GM23248 (cell line): ENCODE measurements around the gene KDM1B. TPM values are rescaled to one million over a fixed set of nuclear protein-coding genes. Genes with fewer than 3 reads are reported as not detected.
"Not testable (repeated sequence)": the region's sequence is repeated elsewhere in the genome, so short reads cannot be mapped to it uniquely, and the experiment has no call there.

Experiments
- DNase-seq: peaks from one replicate; pipeline ENCODE4 v3.0.0-alpha.2; 2015
- H2AFZ ChIP-seq: fragments of 200-600 bp; sonication (generic); 2 replicates; pipeline ENCODE4 v1.6.1; 2016; ENCODE audit warnings: antibody characterized with exemption
- H3F3A ChIP-seq: fragments of 200-600 bp; sonication (generic); 2 replicates; pipeline ENCODE4 v1.6.1; 2016; ENCODE audit warnings: mild to moderate bottlenecking, antibody characterized with exemption, mixed run types; ENCODE audit not compliant: insufficient read depth
- H3K27ac ChIP-seq: fragments of 200-600 bp; sonication (generic); 2 replicates; pipeline ENCODE4 v1.5.1; 2016; ENCODE audit warnings: mild to moderate bottlenecking
- H3K27me3 ChIP-seq: fragments of 200-600 bp; sonication (generic); replicated peaks from 2 replicates; pipeline ENCODE4 v1.6.1; 2016; ENCODE audit warnings: mild to moderate bottlenecking; ENCODE audit not compliant: insufficient read depth
- H3K36me3 ChIP-seq: fragments of 200-600 bp; sonication (generic); 2 replicates; pipeline ENCODE4 v1.6.1; 2016; ENCODE audit warnings: low read depth, mild to moderate bottlenecking
- H3K4me1 ChIP-seq: fragments of 200-600 bp; sonication (generic); 2 replicates; pipeline ENCODE4 v1.6.1; 2016; ENCODE audit warnings: mild to moderate bottlenecking; ENCODE audit not compliant: insufficient read depth
- H3K4me2 ChIP-seq: fragments of 200-600 bp; sonication (generic); one replicate; pipeline ENCODE4 v1.6.1; 2016; ENCODE audit warnings: mild to moderate bottlenecking; ENCODE audit not compliant: unreplicated experiment
- H3K4me3 ChIP-seq: fragments of 200-600 bp; sonication (generic); 2 replicates; pipeline ENCODE4 v1.5.1; 2016; ENCODE audit warnings: mild to moderate bottlenecking
- H3K79me2 ChIP-seq: fragments of 200-600 bp; sonication (generic); 2 replicates; pipeline ENCODE4 v1.6.1; 2016; ENCODE audit warnings: mild to moderate bottlenecking; ENCODE audit not compliant: insufficient read depth
- H3K9ac ChIP-seq: fragments of 200-600 bp; sonication (generic); 2 replicates; pipeline ENCODE4 v1.6.1; 2016; ENCODE audit warnings: mild to moderate bottlenecking
- H3K9me2 ChIP-seq: fragments of 200-600 bp; sonication (generic); 2 replicates; pipeline ENCODE4 v1.6.1; 2016; ENCODE audit warnings: mixed run types, mild to moderate bottlenecking, moderate library complexity; ENCODE audit not compliant: insufficient read depth
- H3K9me3 ChIP-seq: fragments of 200-600 bp; sonication (generic); one replicate; pipeline ENCODE4 v1.6.1; 2017; ENCODE audit warnings: low read depth
- H4K20me1 ChIP-seq: fragments of 200-600 bp; sonication (generic); 2 replicates; pipeline ENCODE4 v1.6.0; 2016; ENCODE audit not compliant: insufficient read depth
- EZH2 ChIP-seq: fragments of 200-600 bp; sonication (generic); IDR thresholded peaks from 2 replicates; pipeline ENCODE4 v1.6.1; 2018; ENCODE audit warnings: antibody characterized with exemption, mild to moderate bottlenecking; ENCODE audit not compliant: insufficient read depth, poor library complexity, severe bottlenecking
- EZH2phosphoT487 ChIP-seq: fragments of 200-600 bp; sonication (generic); IDR thresholded peaks from 2 replicates; pipeline ENCODE4 v1.6.1; 2018; ENCODE audit warnings: antibody characterized with exemption, moderate library complexity, mild to moderate bottlenecking, low read depth; ENCODE audit not compliant: insufficient read depth
- WGBS, 2 experiments: methylation state at CpG; one replicate each; pipeline ENCODE4 v1.1.6; 2015 to 2017; ENCODE audit warnings: low lambda C conversion rate in 2 of 2, low coverage in 1 of 2; ENCODE audit errors: missing lambda C conversion rate in 2 of 2; 5-methylcytosine and 5-hydroxymethylcytosine counted together
- in situ Hi-C: fragments of 300-500 bp; cut with MboI; formaldehyde crosslinking; loops from 2 replicates; pipeline ENCODE4 v1.15.0; 2020
- polyA plus RNA-seq: library from polyadenylated mRNA; unstranded; fragments of >200 nt; fragmentation: Nextera tagmentation; extraction: Ambion mirVana; gene quantifications from 2 replicates; pipeline ENCODE4 v1.2.1, GENCODE V29; 2016
- total RNA-seq: library from RNA; depleted of rRNA; stranded (reverse); fragments of >200 nt; shearing (Covaris generic); gene quantifications from 2 replicates; pipeline ENCODE4 v1.2.3, GENCODE V29; 2014

KDM1B gene
- total and polyA plus RNA-seq, 2 experiments from 2014 or later = 10.2 to 16.0 TPM

DNA sequence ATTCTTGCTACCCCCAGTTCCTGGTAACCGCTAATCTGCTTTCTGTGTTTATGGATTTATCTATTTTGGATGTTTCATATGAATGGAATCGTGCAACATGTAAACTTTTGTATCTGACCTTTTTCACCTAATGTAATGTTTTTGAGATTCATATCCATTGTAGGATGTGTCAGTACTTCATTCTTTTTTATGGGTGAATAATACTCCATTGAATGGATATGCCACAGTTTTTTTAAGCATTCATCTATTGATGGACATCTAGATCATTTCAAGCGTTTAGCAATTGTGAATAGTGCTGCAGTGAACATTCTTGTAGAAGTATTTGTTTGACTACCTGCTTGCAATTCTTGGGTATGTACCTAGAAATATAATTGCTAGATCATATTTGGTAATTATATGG, 13.0 kb downstream of the KDM1B start:
- Histone ChIP-seq H3K27me3 (no peaks in the 10 kb centered on the region), H3F3A (no peaks in the 10 kb centered on the region), H3K9me3 (no peaks in the 10 kb centered on the region), H3K79me2 (no peaks in the 10 kb centered on the region), H3K4me3 (no peak overlapping the region), H3K9me2 (no peaks in the 10 kb centered on the region), H3K4me2 (no peak overlapping the region), H4K20me1 (no peaks in the 10 kb centered on the region), H3K4me1 (peaks cover 12% of the 10 kb centered on the region; the same call in 1 of the 2 replicates), H3K9ac (no peak overlapping the region), H3K27ac (no peak overlapping the region), H3K36me3 (peaks cover 16% of the 10 kb centered on the region), H2AFZ (no peak overlapping the region)
- WGBS, 2 experiments = 97 to 99% methylated on average over 3 of the region's 3 CpGs
- in situ Hi-C loops = no loop called here
- TF ChIP-seq EZH2 (no peak), EZH2phosphoT487 (no peak)
- no peak for DNase-seq

DNA sequence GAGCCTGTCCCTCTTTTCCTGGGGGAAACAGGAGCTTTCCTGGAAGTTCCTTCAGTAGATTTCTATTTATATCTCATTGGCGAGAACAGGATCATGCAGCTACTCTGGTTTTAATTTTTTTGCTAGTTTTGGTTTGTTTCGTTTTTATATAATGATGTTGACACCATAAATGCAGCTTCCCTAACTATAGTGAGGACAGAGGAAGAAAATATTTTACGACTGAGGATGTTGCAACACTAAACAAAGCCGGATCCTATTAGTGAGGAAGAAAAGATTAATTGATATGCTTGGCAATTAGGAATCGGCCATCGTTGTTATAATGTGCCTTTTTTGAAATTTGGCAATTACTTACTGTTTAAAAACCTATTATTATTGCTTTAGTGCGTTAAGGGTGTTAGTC, 16.6 kb downstream of the KDM1B start:
- Histone ChIP-seq H4K20me1 (no peaks in the 10 kb centered on the region), H3K4me1 (peaks cover 2% of the 10 kb centered on the region; the same call in 1 of the 2 replicates), H2AFZ (no peak overlapping the region; the same call in 1 of the 2 replicates), H3K9me2 (no peaks in the 10 kb centered on the region), H3K79me2 (no peaks in the 10 kb centered on the region), H3F3A (no peaks in the 10 kb centered on the region), H3K27ac (no peak overlapping the region), H3K4me2 (no peak overlapping the region), H3K4me3 (no peak overlapping the region), H3K36me3 (peaks cover 21% of the 10 kb centered on the region), H3K9me3 (no peaks in the 10 kb centered on the region), H3K27me3 (no peaks in the 10 kb centered on the region), H3K9ac (no peak overlapping the region)
- no peak for DNase-seq
- TF ChIP-seq EZH2 = no peak
- TF ChIP-seq EZH2phosphoT487 = no peak
- 55 to 57% methylated on average over 7 of the region's 7 CpGs for WGBS, 2 experiments
- in situ Hi-C loops = no loop called here

DNA sequence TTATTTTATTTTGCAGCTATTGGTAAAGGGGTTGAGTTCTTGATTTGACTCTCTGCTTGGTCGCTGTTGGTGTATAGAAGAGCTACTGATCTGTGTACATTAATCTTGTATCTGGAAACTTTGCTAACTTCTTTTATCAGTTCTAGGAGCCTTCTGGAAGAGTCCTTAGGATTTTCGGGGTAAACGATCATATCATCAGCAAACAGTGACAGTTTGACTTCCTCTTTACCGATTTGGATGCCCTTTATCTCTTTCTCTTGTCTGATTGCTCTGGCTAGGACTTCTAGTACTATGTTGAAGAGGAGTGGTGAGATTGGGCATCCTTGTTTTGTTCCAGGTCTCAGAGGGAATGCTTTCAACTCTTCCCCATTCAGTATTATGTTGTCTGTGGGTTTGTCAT, 21.0 kb downstream of the KDM1B start:
- H3K36me3 ChIP-seq, H3K9me2 ChIP-seq, H2AFZ ChIP-seq, H3K9ac ChIP-seq, in situ Hi-C loops, H3K27ac ChIP-seq, H3K4me3 ChIP-seq, DNase-seq, H3K4me2 ChIP-seq, H3F3A ChIP-seq, H3K9me3 ChIP-seq, H3K27me3 ChIP-seq, H4K20me1 ChIP-seq, H3K79me2 ChIP-seq, H3K4me1 ChIP-seq: not testable (repeated sequence)
- whole genome bisulfite sequencing, 2 experiments = 93 to 95% methylated on average over 4 of the region's 4 CpGs

DNA sequence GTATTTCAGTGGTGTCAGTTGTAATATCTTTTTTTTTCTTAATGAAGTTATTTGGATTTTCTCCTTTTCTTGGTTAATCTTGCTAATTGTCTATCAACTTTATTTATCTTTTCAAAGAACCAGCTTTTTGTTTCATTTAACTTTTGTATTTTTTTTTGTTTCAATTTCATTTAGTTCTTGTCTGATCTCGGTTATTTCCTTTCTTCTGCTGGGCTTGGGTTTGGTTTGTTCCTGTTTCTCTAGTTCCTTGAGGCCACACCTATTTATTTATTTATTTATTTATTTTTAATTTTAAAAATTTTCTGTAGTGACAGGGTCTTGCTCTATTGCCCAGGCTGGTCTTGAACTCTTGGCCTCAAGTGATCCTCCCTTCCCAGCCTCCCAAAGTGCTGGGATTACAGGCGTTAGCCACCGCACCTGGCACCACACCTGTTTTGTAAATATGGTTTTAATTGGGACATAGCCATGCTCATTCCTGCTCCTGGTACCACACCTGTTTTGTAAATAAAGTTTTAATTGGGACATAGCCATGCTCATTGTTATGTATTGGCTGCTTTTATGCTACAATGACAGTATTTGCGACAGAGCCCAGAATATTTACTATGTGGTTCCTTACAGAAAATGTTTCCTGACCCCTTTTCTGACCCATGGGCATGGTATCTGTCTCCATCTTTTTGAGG, 22.2 kb downstream of the KDM1B start:
- Histone ChIP-seq H3K4me1 (no peaks in the 10 kb centered on the region), H3K4me2 (no peak overlapping the region), H3K4me3 (no peak overlapping the region), H3F3A (no peaks in the 10 kb centered on the region), H2AFZ (no peak overlapping the region), H3K9me3 (no peaks in the 10 kb centered on the region), H3K27ac (no peak overlapping the region), H4K20me1 (no peaks in the 10 kb centered on the region), H3K9me2 (no peaks in the 10 kb centered on the region), H3K9ac (no peak overlapping the region), H3K79me2 (0 out of 2 replicates have a peak, but pooled peaks cover 5% of the 10 kb centered on the region), H3K27me3 (no peaks in the 10 kb centered on the region), H3K36me3 (peaks cover 8% of the 10 kb centered on the region; the same call in 1 of the 2 replicates)
- DNase-seq = no peak
- in situ Hi-C loops = no loop called here
- 95 to 99% methylated on average over 4 of the region's 4 CpGs for WGBS, 2 experiments
- TF ChIP-seq EZH2 (no peak), EZH2phosphoT487 (no peak)
